HAP-1 (cell line): ENCODE results near the gene ADAMTS13.
"Not testable (repeated sequence)": the region's sequence is repeated elsewhere in the genome, so short reads cannot be mapped to it uniquely, and the experiment has no call there.

Experiments
- DNase-seq, 2 experiments: peaks; one replicate each; pipeline ENCODE4 v3.0.0-alpha.2; 2016 to 2020; ENCODE audit warnings: low spot score in 2 of 2
- H3K27me3 ChIP-seq: fragments of 250-450 bp; sonication (Bioruptor Pico); 2 replicates; pipeline ENCODE4 v1.5.1; 2020; ENCODE audit warnings: low read depth, mild to moderate bottlenecking, moderate library complexity
- H3K36me3 ChIP-seq: fragments of 250-450 bp; sonication (Bioruptor Pico); replicated peaks from 2 replicates; pipeline ENCODE4 v1.5.1; 2020; ENCODE audit warnings: mild to moderate bottlenecking
- H3K4me1 ChIP-seq: fragments of 250-450 bp; sonication (Bioruptor Pico); 2 replicates; pipeline ENCODE4 v1.5.1; 2020; ENCODE audit warnings: mild to moderate bottlenecking
- H3K4me3 ChIP-seq: fragments of 250-450 bp; sonication (Bioruptor Pico); 2 replicates; pipeline ENCODE4 v1.5.1; 2020; ENCODE audit warnings: mild to moderate bottlenecking, moderate library complexity
- H3K9me3 ChIP-seq: fragments of 250-450 bp; sonication (Bioruptor Pico); 2 replicates; pipeline ENCODE4 v1.5.1; 2020; ENCODE audit warnings: mild to moderate bottlenecking, moderate library complexity
- in situ Hi-C: fragments of 300-500 bp; cut with MboI; formaldehyde crosslinking; loops from 3 replicates; pipeline ENCODE4 v1.14.3; 2020; ENCODE audit warnings: low sequenced_read_pairs, inconsistent platforms, mixed read lengths

Gene ADAMTS13

DNA sequence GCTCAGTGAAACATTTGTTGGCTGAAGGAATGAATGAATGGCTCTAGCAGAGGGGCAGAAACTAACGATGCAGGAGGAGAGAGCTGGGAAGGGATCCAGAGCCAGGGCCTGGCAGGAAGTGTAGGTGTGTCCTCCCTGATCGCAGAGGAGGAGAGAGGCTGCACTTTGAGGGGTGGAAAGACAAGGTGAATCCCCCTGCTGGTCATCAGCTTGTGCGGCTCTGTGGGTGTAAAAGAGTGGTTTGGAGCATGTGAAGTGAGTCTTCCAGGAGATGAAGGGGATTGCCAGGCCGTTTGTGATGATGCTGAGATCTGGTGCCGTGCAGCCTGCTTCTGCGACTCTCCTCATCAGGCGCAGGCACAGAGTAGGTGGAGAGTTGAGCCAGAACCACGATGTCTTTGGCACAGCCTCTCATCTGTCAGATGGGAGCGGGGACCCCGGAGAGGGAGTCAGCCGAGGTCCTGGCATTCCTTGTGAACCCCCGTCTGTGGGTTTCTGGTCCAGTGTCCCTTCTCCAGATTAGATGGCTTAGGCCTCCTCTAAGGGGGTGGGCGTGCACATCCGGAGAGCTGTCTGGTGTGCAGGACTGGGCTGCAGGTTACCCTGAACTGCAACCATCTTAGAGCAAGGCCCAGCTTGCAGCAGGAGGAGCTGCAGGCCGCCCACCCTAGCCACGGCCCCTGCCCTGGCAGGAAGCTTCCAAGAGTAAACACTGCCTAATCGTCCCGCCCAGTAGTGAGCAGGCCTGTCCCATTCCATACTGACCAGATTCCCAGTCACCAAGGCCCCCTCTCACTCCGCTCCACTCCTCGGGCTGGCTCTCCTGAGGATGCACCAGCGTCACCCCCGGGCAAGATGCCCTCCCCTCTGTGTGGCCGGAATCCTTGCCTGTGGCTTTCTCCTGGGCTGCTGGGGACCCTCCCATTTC lies at the start of gene ADAMTS13:
TSS of gene ADAMTS13 (plus strand) at position 753 of the 928 bp plus-strand sequence. CDS start at position 830, 77 bp downstream.
- DNase-seq, result no peak
- 0 out of 2 replicates have a peak, but pooled peaks cover 2% of the 10 kb centered on the region for H3K27me3 ChIP-seq
- no peaks in the 10 kb centered on the region; the same call in 1 of the 2 replicates for H3K9me3 ChIP-seq
- H3K4me3 ChIP-seq, result no peak within 1 kb of the TSS
- in situ Hi-C loops, result no loop called here
- 0 out of 2 replicates have a peak, but pooled peaks cover 3% of the 10 kb centered on the region for H3K4me1 ChIP-seq
- no peaks in the 10 kb centered on the region for H3K36me3 ChIP-seq

- Histone ChIP-seq H3K4me3 (peak overlapping the region; percentile 86), H3K4me1 (peaks cover 13% of the 10 kb centered on the region), H3K36me3 (peaks cover 38% of the 10 kb centered on the region), H3K27me3 (no peaks in the 10 kb centered on the region), H3K9me3 (no peaks in the 10 kb centered on the region)
- in situ Hi-C loops, result no loop called here
- DNase-seq, result no peak
Observed at GRCh38 chr9:133374612-133375115, 47.5 kb upstream of the ADAMTS13 start.

- in situ Hi-C loops, result no loop called here
- H3K4me3 ChIP-seq, result peak overlapping the region; percentile 86
- peaks cover 13% of the 10 kb centered on the region for H3K4me1 ChIP-seq
Observed at GRCh38 chr9:133375116-133375723, 46.9 kb upstream of the ADAMTS13 start.

GRCh38 chr9:133375724-133376654 lies 46.2 kb upstream of the ADAMTS13 start, which contains the start of the genes STKLD1 and SURF4:
TSS of gene STKLD1 (plus strand) at chr9:133376366. CDS start at chr9:133376474, 108 bp downstream.
TSS of gene SURF4 (minus strand) at chr9:133376060. CDS start at chr9:133375969, 91 bp downstream.
- Histone ChIP-seq H3K9me3 (no peaks in the 10 kb centered on the region), H3K4me3 (peak within 1 kb of the TSS; percentile 86), H3K36me3 (peaks cover 28% of the 10 kb centered on the region), H3K4me1 (peaks cover 13% of the 10 kb centered on the region), H3K27me3 (no peaks in the 10 kb centered on the region)
- in situ Hi-C loops, result no loop called here
- DNase-seq, result peak; percentile 92 to 96

More at GRCh38 chr9:133375116-133375723, 46.9 kb upstream of the ADAMTS13 start:
- H3K9me3 ChIP-seq, result no peaks in the 10 kb centered on the region
- H3K36me3 ChIP-seq, result peaks cover 32% of the 10 kb centered on the region
- H3K27me3 ChIP-seq, result no peaks in the 10 kb centered on the region
- peak in 1 of 2 experiments; percentile 42 for DNase-seq

DNA sequence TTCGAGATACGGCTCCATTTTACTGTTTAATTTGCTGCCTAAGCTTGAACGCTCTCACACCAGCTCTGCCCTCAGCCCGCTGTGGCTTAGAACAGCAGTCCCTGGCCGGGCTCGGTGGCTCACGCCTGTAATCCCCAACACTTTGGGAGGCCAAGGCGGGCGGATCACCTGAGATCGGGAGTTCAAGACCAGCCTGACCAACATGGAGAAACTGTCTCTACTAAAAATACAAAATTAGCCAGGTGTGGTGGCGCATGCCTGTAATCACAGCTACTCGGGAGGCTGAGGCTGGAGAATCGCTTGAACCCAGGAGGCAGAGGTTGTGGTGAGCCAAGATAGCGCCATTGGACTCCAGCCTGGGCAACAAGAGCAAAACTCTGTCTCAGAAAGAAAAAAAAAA lies 44.9 kb upstream of the ADAMTS13 start:
- Histone ChIP-seq H3K4me1 (peaks cover 13% of the 10 kb centered on the region), H3K36me3 (peaks cover 18% of the 10 kb centered on the region)
- H3K4me3 ChIP-seq, H3K27me3 ChIP-seq, H3K9me3 ChIP-seq, DNase-seq, in situ Hi-C loops: not testable (repeated sequence)

DNA sequence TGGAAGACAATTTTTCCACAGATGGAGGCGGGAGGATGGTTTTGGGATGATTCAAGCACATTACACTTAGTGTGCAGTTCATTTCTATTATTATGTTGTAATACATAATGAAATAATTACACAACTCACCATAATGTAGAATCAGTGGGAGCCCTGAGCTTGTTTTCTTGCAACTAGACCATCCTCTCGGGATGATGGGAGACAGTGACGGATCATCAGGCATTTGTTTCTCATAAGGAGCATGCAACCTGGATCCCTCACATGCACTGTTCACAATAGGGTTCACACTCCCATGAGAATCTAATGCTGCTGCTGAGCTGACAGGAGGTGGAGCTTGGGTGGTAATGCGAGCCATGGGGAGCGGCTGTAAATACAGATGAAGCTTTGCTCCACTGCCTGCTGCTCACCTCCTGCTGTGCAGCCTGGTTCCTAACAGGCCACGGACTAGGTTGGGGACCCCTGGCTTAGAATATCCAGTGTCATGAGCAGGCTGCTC lies 44.4 kb upstream of the ADAMTS13 start:
- Histone ChIP-seq H3K36me3 (peaks cover 13% of the 10 kb centered on the region), H3K4me3 (no peak overlapping the region), H3K4me1 (peaks cover 13% of the 10 kb centered on the region), H3K9me3 (no peaks in the 10 kb centered on the region), H3K27me3 (no peaks in the 10 kb centered on the region)
- in situ Hi-C loops, result no loop called here
- peak; percentile 49 to 68 for DNase-seq

- DNase-seq, result no peak
- Histone ChIP-seq H3K4me3 (no peak overlapping the region), H3K27me3 (no peaks in the 10 kb centered on the region), H3K4me1 (peaks cover 13% of the 10 kb centered on the region), H3K9me3 (no peaks in the 10 kb centered on the region), H3K36me3 (peaks cover 6% of the 10 kb centered on the region; the same call in 1 of the 2 replicates)
- in situ Hi-C loops, result no loop called here
Observed at GRCh38 chr9:133378408-133378962, 43.7 kb upstream of the ADAMTS13 start.

- in situ Hi-C loops, result no loop called here
- DNase-seq, result no peak
- Histone ChIP-seq H3K9me3 (no peaks in the 10 kb centered on the region), H3K4me3 (no peak overlapping the region), H3K27me3 (no peaks in the 10 kb centered on the region), H3K36me3 (peaks cover 5% of the 10 kb centered on the region; the same call in 1 of the 2 replicates), H3K4me1 (peaks cover 13% of the 10 kb centered on the region)
Observed at GRCh38 chr9:133379153-133380086, 42.7 kb upstream of the ADAMTS13 start.

- H3K36me3 ChIP-seq, result 0 out of 2 replicates have a peak, but pooled peaks cover under 1% of the 10 kb centered on the region
- no peaks in the 10 kb centered on the region for H3K27me3 ChIP-seq
- H3K4me1 ChIP-seq, result peaks cover 13% of the 10 kb centered on the region
- no peaks in the 10 kb centered on the region for H3K9me3 ChIP-seq
- in situ Hi-C loops, result no loop called here
- no peak for DNase-seq
- H3K4me3 ChIP-seq, result no peak overlapping the region
Observed at GRCh38 chr9:133380734-133381133, 41.4 kb upstream of the ADAMTS13 start.

DNA sequence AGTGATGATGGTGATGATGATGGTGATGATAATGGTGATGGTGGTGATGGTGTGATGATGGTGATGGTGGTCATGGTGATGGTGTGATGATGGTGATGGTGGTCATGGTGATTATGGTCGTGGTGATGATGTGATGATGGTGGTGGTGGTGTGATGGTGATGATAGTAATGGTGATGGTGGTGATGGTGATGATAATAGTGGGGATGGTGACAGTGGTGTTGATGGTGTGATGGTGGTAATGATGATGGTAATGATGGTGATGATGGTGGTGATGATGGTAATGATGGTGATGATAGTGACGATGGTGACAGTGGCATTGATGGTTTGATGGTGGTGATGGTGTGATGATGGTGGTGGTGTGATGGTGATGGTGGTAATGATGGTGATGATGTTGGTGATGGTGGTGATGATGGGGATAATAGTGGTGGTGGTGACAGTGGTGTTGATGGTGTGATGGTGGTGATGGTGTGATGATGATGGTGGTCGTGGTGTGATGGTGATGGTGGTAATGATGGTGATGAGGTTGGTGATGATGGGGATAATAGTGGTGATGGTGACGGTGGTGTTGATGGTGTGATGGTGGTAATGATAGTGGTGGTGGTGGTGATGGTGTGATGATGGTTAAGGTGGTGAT lies 39.5 kb upstream of the ADAMTS13 start:
- Histone ChIP-seq H3K36me3 (no peaks in the 10 kb centered on the region), H3K9me3 (no peaks in the 10 kb centered on the region), H3K4me3 (no peak overlapping the region), H3K4me1 (peaks cover 4% of the 10 kb centered on the region), H3K27me3 (no peaks in the 10 kb centered on the region)
- no peak for DNase-seq
- in situ Hi-C loops, result no loop called here

DNA sequence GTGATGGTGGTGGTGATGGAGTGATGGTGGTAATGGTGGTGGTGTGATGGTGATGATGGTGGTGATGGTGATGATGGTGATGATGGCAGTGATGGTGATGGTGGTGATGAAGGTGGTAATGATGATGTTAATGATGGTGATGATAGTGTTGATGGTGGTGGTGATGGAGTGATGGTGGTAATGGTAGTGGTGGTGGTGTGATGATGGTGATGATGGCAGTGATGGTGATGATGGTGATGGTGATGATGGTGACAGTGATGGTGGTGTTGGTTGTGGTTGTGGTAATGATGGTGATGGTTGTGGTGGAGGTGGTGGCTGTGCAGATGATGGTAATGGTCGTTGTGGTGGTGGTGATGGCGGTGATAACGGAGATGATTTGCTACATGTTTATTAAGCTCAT lies 38.7 kb upstream of the ADAMTS13 start:
- Histone ChIP-seq H3K4me3 (no peak overlapping the region), H3K4me1 (no peaks in the 10 kb centered on the region), H3K9me3 (no peaks in the 10 kb centered on the region), H3K27me3 (no peaks in the 10 kb centered on the region), H3K36me3 (no peaks in the 10 kb centered on the region)
- DNase-seq, result no peak
- in situ Hi-C loops, result no loop called here
